ENCODE measurements around the gene SND1.

GRCh38 chr7:128121711-128122530 lies 469.9 kb downstream of the SND1 start:
- no peak for TF ChIP-seq MXI1 (IDR thresholded peaks at IDR 0.05; ENCODE audit: low read depth, low read length)
- no peak for TF ChIP-seq POLR2AphosphoS5 (IDR thresholded peaks at IDR 0.05; ENCODE audit: low read length)
- no peak for TF ChIP-seq CEBPB (IDR thresholded peaks at IDR 0.05; ENCODE audit: borderline replicate concordance in 1 of 2, low read depth in 2 of 2, low read length in 2 of 2)
- no peak for TF ChIP-seq DPF2 (IDR thresholded peaks at IDR 0.05)
- TF ChIP-seq CHD4 (IDR thresholded peaks at IDR 0.05): no peak
- no peak for TF ChIP-seq SMAD1 (IDR thresholded peaks at IDR 0.05; ENCODE audit: low read depth, partially characterized antibody)
- no peak for TF ChIP-seq EZH2 (IDR thresholded peaks at IDR 0.05; ENCODE audit: borderline replicate concordance, control insufficient read depth, low read depth, low read length)

All from GM12878 (cell line).